HCT116 (cell line): ENCODE data around the gene SERINC4. TPM values are rescaled to one million over a fixed set of nuclear protein-coding genes. Genes with fewer than 3 reads are reported as not detected.

Experiments
- ATAC-seq: fragments of 200-7000 bp; cut with Tn5 transposase; 2 replicates; pipeline ENCODE4 v1.9.1; 2020; ENCODE audit warnings: mild to moderate bottlenecking, moderate library complexity
- BruUV-seq: library from RNA; stranded (reverse); fragments of 400-500 nt; replicated peaks from 2 replicates; lab custom pipeline; 2021; lab: Mats Ljungman, UMichigan
- CTCF ChIA-PET: fragments of 300-600 bp; sonication (Branson Sonifier 250); formaldehyde crosslinking; loops from one replicate; lab custom pipeline; 2021; ENCODE audit warnings: antibody characterized with exemption; lab: Charles Lee
- POLR2A ChIA-PET: fragments of 300-600, 350-600 bp; sonication (Branson Sonifier 250); formaldehyde crosslinking; loops from one replicate; lab custom pipeline; 2021; ENCODE audit warnings: antibody characterized with exemption; lab: Charles Lee
- RAD21 ChIA-PET, 2 experiments: fragments of 300-600 bp; sonication (Branson Sonifier 250); formaldehyde crosslinking; loops; one replicate each; lab custom pipeline; 2023; ENCODE audit warnings: low total read pairs in 2 of 2; ENCODE audit not compliant: uncharacterized antibody in 2 of 2, unreplicated experiment in 2 of 2, low non-redundant PET in 1 of 2; lab: Charles Lee
- DNase-seq: peaks from one replicate; pipeline ENCODE4 v3.0.0-alpha.2; 2010; ENCODE audit warnings: low read depth, low spot score
- H2AFZ ChIP-seq: fragments of 200-600 bp; shearing (Covaris generic), sonication (generic); 2 replicates; pipeline ENCODE4 v1.6.1; 2017; ENCODE audit warnings: low read depth, mixed run types, mixed read lengths, antibody characterized with exemption, low read length; ENCODE audit not compliant: poor library complexity, severe bottlenecking
- H3K27ac ChIP-seq: 2 replicates; pipeline ENCODE4 v1.5.1; 2012; ENCODE audit warnings: low read depth, low read length
- H3K27me3 ChIP-seq: fragments of 200-600 bp; sonication (generic); 2 replicates; pipeline ENCODE4 v1.6.1; 2016; ENCODE audit warnings: mixed run types, low read length, mixed read lengths; ENCODE audit not compliant: insufficient read depth
- H3K36me3 ChIP-seq, 2 experiments: fragments of 200-500 bp in 1 of 2; fragments of 200-600 bp in 1 of 2; sonication (Bioruptor generic) in 1 of 2; sonication (generic) in 1 of 2; 2 replicates each; pipeline versions ENCODE4 v1.5.1 to v1.6.1; 2014 to 2016; ENCODE audit warnings: low read length in 2 of 2, inconsistent platforms in 1 of 2, mixed read lengths in 1 of 2, mixed run types in 1 of 2; ENCODE audit not compliant: insufficient read depth in 2 of 2, control insufficient read depth in 1 of 2
- H3K4me1 ChIP-seq, 2 experiments: fragments of 200-600 bp in 1 of 2; sonication (generic) in 1 of 2; 2 replicates each; pipeline versions ENCODE4 v1.5.1 to v1.6.1; 2012 to 2017; ENCODE audit warnings: low read length in 2 of 2, inconsistent platforms in 1 of 2, mild to moderate bottlenecking in 1 of 2, mixed read lengths in 1 of 2, mixed run types in 1 of 2, moderate library complexity in 1 of 2; ENCODE audit not compliant: insufficient read depth in 2 of 2, control insufficient read depth in 1 of 2
- H3K4me2 ChIP-seq: fragments of 200-600 bp; sonication (generic); 2 replicates; pipeline ENCODE4 v1.6.1; 2017; ENCODE audit warnings: mixed run types, low read length, mixed read lengths
- H3K4me3 ChIP-seq, 2 experiments: fragments of 200-600 bp in 1 of 2; sonication (generic) in 1 of 2; replicated peaks in 1 of 2; 2 replicates each; pipeline ENCODE4 v1.5.1; 2011 to 2016; ENCODE audit warnings: low read length in 2 of 2, control low read depth in 1 of 2, low read depth in 1 of 2, mild to moderate bottlenecking in 1 of 2, mixed read lengths in 1 of 2, mixed run types in 1 of 2
- H3K79me2 ChIP-seq: fragments of 200-600 bp; sonication (generic); 2 replicates; pipeline ENCODE4 v1.6.1; 2017; ENCODE audit warnings: mild to moderate bottlenecking, mixed run types, low read length, moderate library complexity, mixed read lengths; ENCODE audit not compliant: insufficient read depth
- H3K9ac ChIP-seq: fragments of 200-600 bp; sonication (generic); 2 replicates; pipeline ENCODE4 v1.6.1; 2016; ENCODE audit warnings: low read length, mixed read lengths
- H3K9me2 ChIP-seq: fragments of 200-600 bp; sonication (generic), shearing (Covaris generic); 2 replicates; pipeline ENCODE4 v1.6.1; 2017; ENCODE audit warnings: mixed run types, mild to moderate bottlenecking, moderate library complexity; ENCODE audit not compliant: insufficient read depth
- H3K9me3 ChIP-seq, 2 experiments: fragments of 200-500 bp in 1 of 2; fragments of 200-600 bp in 1 of 2; sonication (Bioruptor generic) in 1 of 2; sonication (generic) in 1 of 2; 2 replicates each; pipeline ENCODE4 v1.6.1; 2014 to 2017; ENCODE audit warnings: low read length in 2 of 2, mixed read lengths in 2 of 2, inconsistent platforms in 1 of 2, low read depth in 1 of 2, mild to moderate bottlenecking in 1 of 2, mixed run types in 1 of 2, moderate library complexity in 1 of 2; ENCODE audit not compliant: control insufficient read depth in 1 of 2, insufficient read depth in 1 of 2
- H4K20me1 ChIP-seq: fragments of 200-600 bp; sonication (generic), shearing (Covaris generic); 2 replicates; pipeline ENCODE4 v1.6.1; 2017; ENCODE audit warnings: mixed run types, mild to moderate bottlenecking, moderate library complexity; ENCODE audit not compliant: insufficient read depth
- CBX3 ChIP-seq: IDR thresholded peaks from 2 replicates; pipeline ENCODE4 v1.6.1; 2012; ENCODE audit warnings: low read depth
- EGR1 ChIP-seq: IDR thresholded peaks from 2 replicates; pipeline ENCODE4 v1.6.1; 2012; ENCODE audit warnings: low read depth
- ELF1 ChIP-seq: IDR thresholded peaks from 2 replicates; pipeline ENCODE4 v1.6.1; 2012; ENCODE audit warnings: low read depth, borderline replicate concordance
- EZH2 ChIP-seq: fragments of 200-600 bp; sonication (generic); IDR thresholded peaks from 2 replicates; pipeline ENCODE4 v1.6.1; 2017; ENCODE audit warnings: antibody characterized with exemption, mixed run types
- EZH2phosphoT487 ChIP-seq: fragments of 200-600 bp; IDR thresholded peaks from 2 replicates; pipeline ENCODE4 v1.6.1; 2018; ENCODE audit warnings: antibody characterized with exemption, borderline replicate concordance
- FOSL1 ChIP-seq: IDR thresholded peaks from 2 replicates; pipeline ENCODE4 v1.6.1; 2012; ENCODE audit warnings: low read depth
- MAX ChIP-seq: IDR thresholded peaks from 2 replicates; pipeline ENCODE4 v1.6.1; 2012
- POLR2A ChIP-seq: IDR thresholded peaks from 2 replicates; pipeline ENCODE4 v1.7.0; 2011; ENCODE audit warnings: borderline replicate concordance; ENCODE audit not compliant: insufficient read depth, insufficient read length; ENCODE audit errors: extremely low read depth
- RAD21 ChIP-seq: IDR thresholded peaks from 2 replicates; pipeline ENCODE4 v1.6.1; 2012; ENCODE audit warnings: low read depth, mild to moderate bottlenecking
- REST ChIP-seq: IDR thresholded peaks from 2 replicates; pipeline ENCODE4 v1.6.1; 2012; ENCODE audit warnings: low read depth
- SIN3A ChIP-seq: IDR thresholded peaks from 2 replicates; pipeline ENCODE4 v1.6.1; 2012; ENCODE audit warnings: low read depth
- SRF ChIP-seq: IDR thresholded peaks from 2 replicates; pipeline ENCODE4 v1.6.1; 2012; ENCODE audit warnings: low read depth
- TCF7L2 ChIP-seq: IDR thresholded peaks from 2 replicates; pipeline ENCODE4 v1.7.0; 2011; ENCODE audit warnings: borderline replicate concordance, inconsistent platforms; ENCODE audit not compliant: insufficient read depth, insufficient read length; ENCODE audit errors: extremely low read depth
- YY1 ChIP-seq: IDR thresholded peaks from 2 replicates; pipeline ENCODE4 v1.6.1; 2011; ENCODE audit warnings: low read length, low read depth, moderate library complexity, mild to moderate bottlenecking; ENCODE audit not compliant: insufficient replicate concordance; ENCODE audit errors: extremely low read depth
- ZFX ChIP-seq: fragments of 450-650 bp; IDR thresholded peaks from 2 replicates; pipeline ENCODE4 v1.6.1; 2017
- ZNF274 ChIP-seq: fragments of 200-500 bp; sonication (Bioruptor generic); IDR thresholded peaks from 2 replicates; pipeline ENCODE4 v1.6.1; 2014; ENCODE audit warnings: mild to moderate bottlenecking, low read depth, low read length, inconsistent platforms
- intact Hi-C: fragments of 100-400 bp; cut with micrococcal nuclease; formaldehyde crosslinking; loops from 2 replicates; pipeline ENCODE4 v1.10.0; 2022
- total RNA-seq: library from RNA; stranded (reverse); gene quantifications from one replicate; pipeline ENCODE4 v1.2.1, GENCODE V29; 2021; ENCODE audit not compliant: unreplicated experiment
- TF ChIP-seq, protein P1 (sequence below): IDR thresholded peaks from 2 replicates; pipeline ENCODE4 v1.6.1; 2012

The SERINC4 gene
- total RNA-seq, 1 experiment from 2014 or later: 0.12 TPM

DNA sequence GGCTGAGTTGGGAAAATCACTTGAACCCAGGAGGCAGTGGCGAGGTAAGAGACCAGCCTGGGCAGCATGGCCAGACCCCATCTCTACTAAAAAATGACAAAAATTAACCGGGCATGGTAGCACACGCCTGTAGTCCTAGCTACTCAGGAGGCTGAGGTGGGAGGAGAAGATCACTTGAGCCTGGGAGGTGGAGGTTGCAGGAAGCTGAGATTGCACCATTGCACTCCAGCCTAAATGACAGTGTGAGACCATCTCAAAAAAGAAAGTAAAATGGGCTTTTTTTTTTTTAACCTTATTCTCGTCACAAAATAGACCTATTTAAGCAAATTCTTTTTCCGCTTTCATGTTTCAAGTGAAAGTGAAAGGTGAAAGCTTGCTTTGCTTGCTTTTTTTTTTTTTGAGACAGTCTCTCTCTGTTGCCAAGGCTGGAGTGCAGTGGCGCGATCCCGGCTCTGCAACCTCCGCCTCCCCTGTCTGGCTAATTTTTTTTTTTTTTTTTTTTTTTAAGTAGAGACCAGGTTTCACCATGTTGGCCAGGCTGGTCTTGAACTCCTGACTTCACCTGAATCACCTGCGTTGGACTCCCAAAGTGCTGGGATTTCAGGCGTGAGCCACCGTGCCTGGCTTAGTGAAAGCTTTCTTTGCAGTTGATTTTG lies 50.2 kb downstream of the SERINC4 start:
- ChIA-PET CTCF (no interaction called here), RAD21 (no interaction called here), POLR2A (no interaction called here)
- Histone ChIP-seq H3K27ac (no peak overlapping the region), H3K4me2 (no peak overlapping the region), H2AFZ (no peak overlapping the region), H3K9ac (no peak overlapping the region), H3K9me2 (no peaks in the 10 kb centered on the region), H3K4me1 (peaks cover 3 to 14% of the 10 kb centered on the region in 2 experiments; a peak in 2 of 4 replicates), H3K27me3 (no peaks in the 10 kb centered on the region), H4K20me1 (peaks cover 13% of the 10 kb centered on the region; the same call in 1 of the 2 replicates), H3K4me3 (no peak overlapping the region), H3K9me3 (no peaks in the 10 kb centered on the region), H3K79me2 (peaks cover 85% of the 10 kb centered on the region), H3K36me3 (peaks cover 11 to 29% of the 10 kb centered on the region in 2 experiments)
- no TSS peak for BruUV-seq
- ATAC-seq (no peak), DNase-seq (no peak)
- no peak for TF ChIP-seq TCF7L2
- TF ChIP-seq, all 23 proteins: peak for 0
- intact Hi-C loops: no loop called here

DNA sequence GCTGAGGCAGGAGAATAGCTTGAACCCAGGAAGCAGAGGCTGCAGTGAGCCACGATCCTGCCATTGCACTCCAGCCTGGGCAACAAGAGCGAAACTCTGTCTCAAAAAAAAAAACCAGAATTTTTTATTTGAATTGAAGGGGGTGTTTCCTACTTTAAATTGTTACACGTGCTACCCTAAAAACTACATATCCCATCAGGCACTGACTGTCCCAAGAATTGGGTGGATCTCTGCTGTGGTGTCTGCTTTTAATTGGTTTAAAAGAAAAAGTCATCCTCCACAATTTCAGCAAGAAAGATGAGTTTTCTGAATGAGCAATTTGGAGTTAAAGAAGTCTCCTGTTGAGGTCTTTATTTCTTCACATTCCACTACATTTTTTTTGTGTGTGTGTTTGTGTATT lies 51.6 kb downstream of the SERINC4 start:
- intact Hi-C loops: no loop called here
- Histone ChIP-seq H3K9ac (no peak overlapping the region), H3K79me2 (peaks cover 70% of the 10 kb centered on the region), H2AFZ (no peak overlapping the region), H3K9me3 (no peaks in the 10 kb centered on the region), H3K27ac (no peak overlapping the region), H3K4me3 (no peak overlapping the region), H3K27me3 (no peaks in the 10 kb centered on the region), H3K4me2 (no peak overlapping the region), H3K9me2 (no peaks in the 10 kb centered on the region), H4K20me1 (peaks cover 13% of the 10 kb centered on the region; the same call in 1 of the 2 replicates), H3K4me1 (peaks cover 3 to 14% of the 10 kb centered on the region in 2 experiments; a peak in 2 of 4 replicates), H3K36me3 (peaks cover 9 to 23% of the 10 kb centered on the region in 2 experiments)
- no peak for DNase-seq
- CTCF ChIA-PET: no interaction called here
- no TSS peak for BruUV-seq
- POLR2A ChIA-PET: no interaction called here
- RAD21 ChIA-PET: no interaction called here
- no peak for ATAC-seq
- TF ChIP-seq, protein P1, sequence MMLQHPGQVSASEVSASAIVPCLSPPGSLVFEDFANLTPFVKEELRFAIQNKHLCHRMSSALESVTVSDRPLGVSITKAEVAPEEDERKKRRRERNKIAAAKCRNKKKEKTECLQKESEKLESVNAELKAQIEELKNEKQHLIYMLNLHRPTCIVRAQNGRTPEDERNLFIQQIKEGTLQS: no peak
- no peak for TF ChIP-seq YY1
- no peak for TF ChIP-seq ZFX
- no peak for TF ChIP-seq POLR2A
- TF ChIP-seq REST: no peak
- no peak for TF ChIP-seq CBX3
- no peak for TF ChIP-seq EZH2
- no peak for TF ChIP-seq ZNF274
- no peak for TF ChIP-seq EGR1
- no peak for TF ChIP-seq SRF
- TF ChIP-seq SIN3A: no peak
- TF ChIP-seq RAD21: no peak
- no peak for TF ChIP-seq ELF1
- no peak for TF ChIP-seq MAX
- TF ChIP-seq TCF7L2: no peak
- TF ChIP-seq FOSL1: no peak
- no peak for TF ChIP-seq EZH2phosphoT487
